ENCODE results near the gene OR52B6.

DNA sequence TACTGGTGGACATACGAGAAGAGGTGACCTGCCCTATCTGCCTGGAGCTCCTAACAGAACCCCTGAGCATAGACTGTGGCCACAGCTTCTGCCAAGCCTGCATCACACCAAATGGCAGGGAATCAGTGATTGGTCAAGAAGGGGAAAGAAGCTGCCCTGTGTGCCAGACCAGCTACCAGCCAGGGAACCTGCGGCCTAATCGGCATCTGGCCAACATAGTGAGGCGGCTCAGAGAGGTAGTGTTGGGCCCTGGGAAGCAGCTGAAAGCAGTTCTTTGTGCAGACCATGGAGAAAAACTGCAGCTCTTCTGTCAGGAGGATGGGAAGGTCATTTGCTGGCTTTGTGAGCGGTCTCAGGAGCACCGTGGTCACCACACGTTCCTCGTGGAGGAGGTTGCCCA, 22.6 kb downstream of the OR52B6 start:
- TF ChIP-seq, protein P1, sequence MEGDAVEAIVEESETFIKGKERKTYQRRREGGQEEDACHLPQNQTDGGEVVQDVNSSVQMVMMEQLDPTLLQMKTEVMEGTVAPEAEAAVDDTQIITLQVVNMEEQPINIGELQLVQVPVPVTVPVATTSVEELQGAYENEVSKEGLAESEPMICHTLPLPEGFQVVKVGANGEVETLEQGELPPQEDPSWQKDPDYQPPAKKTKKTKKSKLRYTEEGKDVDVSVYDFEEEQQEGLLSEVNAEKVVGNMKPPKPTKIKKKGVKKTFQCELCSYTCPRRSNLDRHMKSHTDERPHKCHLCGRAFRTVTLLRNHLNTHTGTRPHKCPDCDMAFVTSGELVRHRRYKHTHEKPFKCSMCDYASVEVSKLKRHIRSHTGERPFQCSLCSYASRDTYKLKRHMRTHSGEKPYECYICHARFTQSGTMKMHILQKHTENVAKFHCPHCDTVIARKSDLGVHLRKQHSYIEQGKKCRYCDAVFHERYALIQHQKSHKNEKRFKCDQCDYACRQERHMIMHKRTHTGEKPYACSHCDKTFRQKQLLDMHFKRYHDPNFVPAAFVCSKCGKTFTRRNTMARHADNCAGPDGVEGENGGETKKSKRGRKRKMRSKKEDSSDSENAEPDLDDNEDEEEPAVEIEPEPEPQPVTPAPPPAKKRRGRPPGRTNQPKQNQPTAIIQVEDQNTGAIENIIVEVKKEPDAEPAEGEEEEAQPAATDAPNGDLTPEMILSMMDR (IDR thresholded peaks at IDR 0.05): no peak
- TF ChIP-seq POLR2A (IDR thresholded peaks at IDR 0.05): no peak
